Ovary (tissue), 9 donors: ENCODE results near the gene DAGLA. TPM values are rescaled to one million over a fixed set of nuclear protein-coding genes. Genes with fewer than 3 reads are reported as not detected.

ENCODE experiments used
- DNase-seq, 5 donors: peaks; one replicate each; pipeline ENCODE4 v3.0.0-alpha.2; 2019 to 2020
- H3K27ac ChIP-seq, 2 donors: fragments of 200-600 bp; one replicate each; pipeline versions ENCODE4 v1.5.1 to v1.8.0; 2019 to 2022
- H3K27me3 ChIP-seq: fragments of 200-600 bp; one replicate; pipeline ENCODE4 v1.8.0; 2022
- H3K36me3 ChIP-seq: fragments of 200-600 bp; sonication (generic); one replicate; pipeline ENCODE4 v1.5.1; 2019
- H3K4me1 ChIP-seq: one replicate; pipeline ENCODE4 v1.8.1; 2013; ENCODE audit warnings: mild to moderate bottlenecking, moderate library complexity; ENCODE audit not compliant: insufficient read depth
- H3K4me3 ChIP-seq: fragments of 200-600 bp; sonication (generic); one replicate; pipeline ENCODE4 v1.5.1; 2017
- H3K9me3 ChIP-seq, 2 donors: fragments of 200-600 bp in 1 of 2; sonication (generic) in 1 of 2; one replicate each; pipeline versions ENCODE4 v1.5.1 to v1.8.1; 2013 to 2019; ENCODE audit warnings: mild to moderate bottlenecking in 1 of 2, moderate library complexity in 1 of 2
- CTCF ChIP-seq, 3 donors: fragments of 450-650 bp in 2 of 3; fragments of 200-600 bp in 1 of 3; IDR thresholded peaks; one replicate each; pipeline versions ENCODE4 v1.5.1 to v1.8.0; 2016 to 2022; ENCODE audit warnings: antibody characterized with exemption in 3 of 3, mild to moderate bottlenecking in 1 of 3
- EP300 ChIP-seq: sonication (generic); formaldehyde crosslinking; IDR thresholded peaks from one replicate; pipeline ENCODE4 v1.6.1; 2017; ENCODE audit warnings: antibody characterized with exemption
- POLR2A ChIP-seq: fragments of 450-650 bp; IDR thresholded peaks from one replicate; pipeline ENCODE4 v1.6.1; 2017; ENCODE audit warnings: antibody characterized with exemption, mild to moderate bottlenecking, moderate library complexity
- WGBS, 3 donors: extraction: QIAGEN DNeasy Blood & Tissue Kit in 1 of 3; methylation state at CpG; one replicate each; pipeline versions ENCODE4 v1.1.5 to v1.1.7; 2013 to 2017; 5-methylcytosine and 5-hydroxymethylcytosine counted together
- intact Hi-C, 4 donors: fragments of 100-400 bp; cut with DNase I; formaldehyde crosslinking; loops; one replicate each; pipeline versions ENCODE4 v1.11.0 to v1.15.1; 2022 to 2023
- polyA plus RNA-seq, 2 donors: library from polyadenylated mRNA; stranded (reverse); fragments of 200-250 nt in 1 of 2; fragments of 350-450 nt in 1 of 2; fragmentation: Illumina TruSeq in 1 of 2; extraction: RNeasy Lipid Tissue Mini Kit (QIAGEN cat#74804) in 1 of 2; gene quantifications; one replicate each; pipeline ENCODE4 v1.2.3, GENCODE V29; 2013 to 2014
- total RNA-seq, 7 donors: library from RNA; depleted of rRNA in 2 of 7; stranded (reverse); fragments of >200 nt in 2 of 7; fragmentation: NEBNext Ultra II Directional in 3 of 7; extraction: Animal tissue kit (Norgen Biotek cat#: 25700) in 3 of 7; gene quantifications; one replicate each; pipeline versions ENCODE4 v1.1.0 to v1.2.4, GENCODE V29; 2016 to 2023
- donor health status: DM: no; HTN: no; CAD: no; lungs with moderate emphysema.
- donor health status: DM: no; HTN: no; CAD: no.
- donor health status: Bipolar disorder and iron deficiency.
- donor health status: DM: yes; HTN: yes; CAD: no.
- donor health status: DM: no; HTN: no; CAD: no.
- donor health status: DM: yes; HTN: yes; CAD: no.

Gene DAGLA
- total and polyA plus RNA-seq, 9 donors = 0.40 to 4.4 (median 1.5) TPM

GRCh38 chr11:61746442-61747191 lies 66.4 kb downstream of the DAGLA start:
- Histone ChIP-seq H3K36me3 (no peaks in the 10 kb centered on the region), H3K4me3 (no peak overlapping the region), H3K4me1 (peaks cover 9% of the 10 kb centered on the region), H3K27ac (no peak overlapping the region), H3K27me3 (no peaks in the 10 kb centered on the region), H3K9me3 (no peaks in the 10 kb centered on the region)
- DNase-seq = no peak
- intact Hi-C loops = no loop called here
- 74 to 80% (median 79%) methylated on average over 19 of the region's 19 CpGs for WGBS, 3 donors
- TF ChIP-seq CTCF (IDR thresholded peaks at IDR 0.05) (no peak), EP300 (no peak), POLR2A (no peak)

DNA sequence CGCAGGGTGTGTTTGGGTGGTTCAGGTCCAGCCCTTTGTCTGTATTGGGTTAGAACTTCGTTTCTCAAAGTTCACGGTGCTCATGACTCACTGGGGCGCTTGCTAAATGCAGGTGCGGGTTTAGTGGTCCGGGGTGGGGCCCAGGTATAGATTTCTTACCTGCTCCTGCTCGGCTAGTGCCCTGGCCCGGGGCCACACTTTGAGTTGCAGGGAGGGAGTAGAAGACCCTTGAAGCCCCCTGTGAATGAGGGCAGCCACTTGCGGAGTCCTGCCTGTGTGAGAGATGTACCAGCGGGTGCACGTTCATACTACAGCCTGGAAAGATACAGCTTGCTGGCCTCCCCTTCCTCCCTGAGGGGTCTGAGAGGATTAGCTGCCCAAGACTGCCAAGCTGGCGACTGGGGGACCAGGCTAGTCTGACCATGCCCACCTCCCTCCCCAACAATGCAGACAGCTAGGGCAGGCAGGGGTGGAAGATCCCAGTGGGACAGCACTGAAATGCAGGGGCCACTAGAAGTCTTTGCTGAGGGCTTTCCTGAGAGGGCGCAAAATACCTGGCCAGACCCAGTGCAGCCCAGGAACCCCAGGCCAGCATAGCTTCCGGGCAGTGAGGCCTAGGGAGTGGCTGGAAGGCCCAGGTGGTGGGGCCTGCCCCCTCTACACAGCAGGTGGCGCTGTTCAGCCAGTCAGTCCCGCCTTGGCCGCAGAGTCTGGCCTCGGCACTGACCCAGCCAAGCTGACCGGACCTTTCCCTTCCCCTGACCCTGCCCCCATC lies 67.2 kb downstream of the DAGLA start:
- 59 to 62% (median 60%) methylated on average over 17 to 19 of the region's 19 CpGs for WGBS, 3 donors
- TF ChIP-seq POLR2A (no peak), CTCF (IDR thresholded peaks at IDR 0.05) (peak; percentile 73 to 90 (median 89))
- Histone ChIP-seq H3K4me1 (peaks cover 14% of the 10 kb centered on the region), H3K4me3 (no peak overlapping the region), H3K27me3 (no peaks in the 10 kb centered on the region), H3K9me3 (no peaks in the 10 kb centered on the region), H3K27ac (no peak overlapping the region), H3K36me3 (no peaks in the 10 kb centered on the region)
- intact Hi-C loops = no loop called here
- DNase-seq = peak; percentile 87 to 92 (median 87)

DNA sequence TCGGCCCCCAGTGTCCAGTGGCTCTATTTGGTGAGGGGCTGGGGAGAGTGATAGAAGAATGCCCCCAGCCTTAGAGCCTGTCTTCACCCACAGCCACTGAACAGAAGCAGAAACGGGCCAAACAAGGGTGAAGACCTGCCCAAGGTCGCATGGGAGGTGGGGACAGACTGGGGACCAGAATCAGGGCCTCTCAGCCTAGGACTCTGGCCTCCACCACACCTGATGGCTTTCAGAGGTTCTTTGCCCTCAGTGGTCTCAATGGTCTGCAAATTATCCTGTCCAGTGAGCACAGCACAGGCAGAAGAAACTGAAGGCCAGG lies 67.7 kb downstream of the DAGLA start:
- no peak overlapping the region for H3K27ac ChIP-seq
- H3K9me3 ChIP-seq = no peaks in the 10 kb centered on the region
- intact Hi-C loops = loop anchor here in 1 of 4 donors (2.0 kb wide), 1 partner anchor 29 kb away; no protein-coding TSS in a partner anchor
- no peaks in the 10 kb centered on the region for H3K27me3 ChIP-seq
- DNase-seq = no peak
- H3K36me3 ChIP-seq = no peaks in the 10 kb centered on the region
- 27 to 60% (median 42%) methylated on average over 2 to 3 of the region's 3 CpGs for WGBS, 3 donors
- no peak overlapping the region for H3K4me3 ChIP-seq
- no peak for TF ChIP-seq EP300
- TF ChIP-seq POLR2A = no peak
- TF ChIP-seq CTCF (IDR thresholded peaks at IDR 0.05) = peak in 1 of 3 donors; percentile 8
- H3K4me1 ChIP-seq = peaks cover 14% of the 10 kb centered on the region

DNA sequence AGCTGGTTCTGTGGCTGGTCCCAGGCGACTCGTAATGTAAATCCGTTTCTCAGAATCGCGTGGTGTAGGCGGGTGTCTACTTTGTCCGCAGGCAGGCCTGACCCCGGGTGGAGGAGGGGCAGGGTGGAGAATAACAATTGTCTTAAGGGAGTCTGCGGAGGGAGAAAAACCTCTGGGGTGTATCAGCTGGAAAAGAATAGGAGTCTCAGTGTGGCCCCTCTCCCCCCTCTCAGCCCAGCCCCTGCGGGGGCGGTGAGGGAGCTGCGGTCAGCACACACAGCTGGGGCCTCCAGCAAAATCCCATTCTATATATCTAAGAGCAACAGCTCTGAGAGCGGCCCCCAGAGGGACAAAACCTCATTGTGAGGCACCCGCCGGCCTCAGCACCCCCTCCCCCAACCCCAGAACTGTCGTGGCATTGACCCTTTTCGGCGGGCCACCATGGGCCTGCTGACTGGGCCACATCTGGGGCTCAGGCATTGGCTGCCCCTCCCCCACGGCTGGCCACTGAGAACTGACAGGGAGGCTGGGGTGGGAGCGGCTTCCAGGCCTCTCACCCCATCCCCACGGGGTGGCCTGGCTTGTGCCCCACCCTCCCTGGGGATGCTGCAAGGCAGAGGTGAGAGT lies 69.5 kb downstream of the DAGLA start:
- no peak overlapping the region for H3K4me3 ChIP-seq
- no peak for TF ChIP-seq EP300
- TF ChIP-seq POLR2A = no peak
- no peak for TF ChIP-seq CTCF (IDR thresholded peaks at IDR 0.05)
- peak in 4 of 5 donors; percentile 59 to 75 (median 62) for DNase-seq
- peak overlapping the region; percentile 17 to 61 for H3K27ac ChIP-seq
- H3K36me3 ChIP-seq = no peaks in the 10 kb centered on the region
- no peaks in the 10 kb centered on the region for H3K9me3 ChIP-seq
- WGBS, 3 donors = 23 to 32% (median 24%) methylated on average over 19 to 21 of the region's 21 CpGs
- intact Hi-C loops = loop anchor here in 1 of 4 donors (2.0 kb wide), 1 partner anchor 27 kb away; no protein-coding TSS in a partner anchor
- no peaks in the 10 kb centered on the region for H3K27me3 ChIP-seq
- H3K4me1 ChIP-seq = peaks cover 14% of the 10 kb centered on the region
